ENCODE results near the gene PHACTR1.

GRCh38 chr6:13314806-13315205, 598.2 kb downstream of the PHACTR1 start:
- TF ChIP-seq CTCF (conservative IDR thresholded peaks at IDR 0.05; ENCODE audit: low read depth, low read length), result no peak
- TF ChIP-seq EZH2phosphoT487 (IDR thresholded peaks at IDR 0.05; ENCODE audit: borderline replicate concordance, low read length), result no peak
- no peak for TF ChIP-seq EZH2 (IDR thresholded peaks at IDR 0.05; ENCODE audit: low read length, unreplicated experiment)

Measured in PC-3 (cell line).